ENCODE data around the gene ANKRD44.

DNA sequence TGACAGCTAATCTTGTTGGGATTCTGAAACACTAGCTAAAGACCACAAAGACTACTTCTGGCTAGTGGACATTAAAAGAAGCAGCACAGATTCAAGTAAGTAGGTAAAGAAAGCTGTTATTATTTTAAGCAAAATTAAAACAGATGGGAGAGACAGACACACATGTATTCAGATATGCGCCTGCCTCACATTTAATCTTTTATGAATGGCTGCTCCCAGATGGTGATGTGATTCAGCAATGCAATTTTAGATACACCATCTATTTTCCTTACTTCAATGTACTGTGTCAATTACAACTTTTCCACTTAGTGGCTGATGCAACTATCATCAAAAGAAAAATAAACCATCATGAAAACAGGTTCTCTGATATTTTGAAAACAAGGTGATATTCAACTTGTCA lies 251.1 kb downstream of the ANKRD44 start:
- TF ChIP-seq EZH2 (IDR thresholded peaks at IDR 0.05; ENCODE audit: borderline replicate concordance, low read length), result no peak
- TF ChIP-seq, protein P1, sequence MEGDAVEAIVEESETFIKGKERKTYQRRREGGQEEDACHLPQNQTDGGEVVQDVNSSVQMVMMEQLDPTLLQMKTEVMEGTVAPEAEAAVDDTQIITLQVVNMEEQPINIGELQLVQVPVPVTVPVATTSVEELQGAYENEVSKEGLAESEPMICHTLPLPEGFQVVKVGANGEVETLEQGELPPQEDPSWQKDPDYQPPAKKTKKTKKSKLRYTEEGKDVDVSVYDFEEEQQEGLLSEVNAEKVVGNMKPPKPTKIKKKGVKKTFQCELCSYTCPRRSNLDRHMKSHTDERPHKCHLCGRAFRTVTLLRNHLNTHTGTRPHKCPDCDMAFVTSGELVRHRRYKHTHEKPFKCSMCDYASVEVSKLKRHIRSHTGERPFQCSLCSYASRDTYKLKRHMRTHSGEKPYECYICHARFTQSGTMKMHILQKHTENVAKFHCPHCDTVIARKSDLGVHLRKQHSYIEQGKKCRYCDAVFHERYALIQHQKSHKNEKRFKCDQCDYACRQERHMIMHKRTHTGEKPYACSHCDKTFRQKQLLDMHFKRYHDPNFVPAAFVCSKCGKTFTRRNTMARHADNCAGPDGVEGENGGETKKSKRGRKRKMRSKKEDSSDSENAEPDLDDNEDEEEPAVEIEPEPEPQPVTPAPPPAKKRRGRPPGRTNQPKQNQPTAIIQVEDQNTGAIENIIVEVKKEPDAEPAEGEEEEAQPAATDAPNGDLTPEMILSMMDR (IDR thresholded peaks at IDR 0.05; ENCODE audit: low read length), result no peak
